PC-3 (cell line): ENCODE measurements around the gene IQCE.

ENCODE experiments used
- EZH2 ChIP-seq: fragments of 300-600 bp; sonication (generic); IDR thresholded peaks from one replicate; pipeline ENCODE4 v1.6.1; 2017; ENCODE audit warnings: antibody characterized with exemption, mild to moderate bottlenecking, low read length; ENCODE audit not compliant: unreplicated experiment
- EZH2phosphoT487 ChIP-seq: fragments of 300-600 bp; sonication (generic); IDR thresholded peaks from 2 replicates; pipeline ENCODE4 v1.6.1; 2018; ENCODE audit warnings: mild to moderate bottlenecking, antibody characterized with exemption, low read length, borderline replicate concordance
- TF ChIP-seq, protein P1 (sequence below): fragments of 300-600 bp; sonication (generic); conservative IDR thresholded peaks from 2 replicates; pipeline ENCODE4 v1.5.1; 2017; ENCODE audit warnings: antibody characterized with exemption, low read depth, mild to moderate bottlenecking, low read length

GRCh38 chr7:2559283-2559950 lies 638 bp downstream of the IQCE start:
- TF ChIP-seq, protein P1, sequence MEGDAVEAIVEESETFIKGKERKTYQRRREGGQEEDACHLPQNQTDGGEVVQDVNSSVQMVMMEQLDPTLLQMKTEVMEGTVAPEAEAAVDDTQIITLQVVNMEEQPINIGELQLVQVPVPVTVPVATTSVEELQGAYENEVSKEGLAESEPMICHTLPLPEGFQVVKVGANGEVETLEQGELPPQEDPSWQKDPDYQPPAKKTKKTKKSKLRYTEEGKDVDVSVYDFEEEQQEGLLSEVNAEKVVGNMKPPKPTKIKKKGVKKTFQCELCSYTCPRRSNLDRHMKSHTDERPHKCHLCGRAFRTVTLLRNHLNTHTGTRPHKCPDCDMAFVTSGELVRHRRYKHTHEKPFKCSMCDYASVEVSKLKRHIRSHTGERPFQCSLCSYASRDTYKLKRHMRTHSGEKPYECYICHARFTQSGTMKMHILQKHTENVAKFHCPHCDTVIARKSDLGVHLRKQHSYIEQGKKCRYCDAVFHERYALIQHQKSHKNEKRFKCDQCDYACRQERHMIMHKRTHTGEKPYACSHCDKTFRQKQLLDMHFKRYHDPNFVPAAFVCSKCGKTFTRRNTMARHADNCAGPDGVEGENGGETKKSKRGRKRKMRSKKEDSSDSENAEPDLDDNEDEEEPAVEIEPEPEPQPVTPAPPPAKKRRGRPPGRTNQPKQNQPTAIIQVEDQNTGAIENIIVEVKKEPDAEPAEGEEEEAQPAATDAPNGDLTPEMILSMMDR = no peak
- no peak for TF ChIP-seq EZH2
- TF ChIP-seq EZH2phosphoT487 = no peak
